Stimulated activated CD4-positive, alpha-beta T cell treated with anti-CD3 and anti-CD28 coated beads, Interleukin-15, amount 100 ng/mL, for 48 hours (primary cell): ENCODE results near the gene RIN3.
A peak's percentile ranks its signal among the peaks of the same experiment; 100 is the strongest.

Source experiments
- DNase-seq, 2 donors: peaks; one replicate each; pipeline ENCODE4 v3.0.0-alpha.2; 2020; ENCODE audit warnings: low read depth in 2 of 2

The RIN3 gene

DNA sequence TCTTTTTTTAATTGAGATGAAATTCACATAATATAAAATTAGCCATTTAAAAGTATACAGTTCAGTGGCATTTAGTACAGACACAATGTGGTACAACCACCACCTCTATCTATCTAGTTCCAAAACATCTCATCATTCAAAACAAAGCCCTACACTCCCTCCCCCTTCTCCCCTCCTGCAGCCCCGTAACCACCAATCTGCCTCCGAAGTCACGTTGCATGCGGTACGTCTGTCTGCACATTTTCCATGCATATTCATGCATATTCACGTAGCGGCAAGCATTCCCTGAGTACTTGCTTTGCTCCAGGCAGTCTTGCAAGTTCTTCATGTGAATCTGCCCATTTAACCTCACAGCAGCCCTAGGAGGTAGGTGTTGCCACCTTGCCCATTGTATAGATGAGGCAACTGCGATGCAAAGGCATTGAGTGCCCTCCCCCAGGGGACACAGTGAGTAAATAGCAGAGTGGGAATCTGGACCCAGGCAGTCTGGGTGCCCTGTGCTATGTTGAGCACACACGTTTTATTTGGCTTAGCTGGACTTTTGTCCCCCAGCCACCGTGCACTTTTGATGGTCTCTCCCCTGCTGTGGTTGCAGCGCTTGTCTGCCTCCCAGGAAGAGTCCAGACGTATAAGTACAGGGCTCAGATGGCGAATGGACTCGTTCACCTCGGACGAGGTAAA, 43.4 kb downstream of the RIN3 start:
- no peak for DNase-seq

DNA sequence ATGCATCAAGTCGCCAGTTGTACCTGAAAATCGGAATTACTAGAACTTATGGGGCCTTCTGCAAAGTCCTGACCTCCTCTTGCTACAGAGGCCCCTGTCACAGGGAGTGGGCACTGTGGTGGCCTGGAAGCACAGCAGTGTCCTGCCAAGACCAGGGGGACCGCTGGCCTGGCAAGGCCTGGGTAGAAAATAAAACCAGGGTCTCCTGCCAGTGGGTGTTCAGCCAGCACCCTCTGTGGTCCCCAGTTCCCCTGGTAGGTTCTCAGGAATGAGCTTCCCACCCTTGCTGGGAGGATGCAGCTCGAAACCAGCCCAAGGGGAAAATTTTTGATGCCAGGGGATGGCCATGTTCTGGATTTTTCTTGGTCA, 43.9 kb downstream of the RIN3 start:
- DNase-seq: no peak

- DNase-seq: no peak
Measured at GRCh38 chr14:92558319-92558718, 44.7 kb downstream of the RIN3 start.

DNA sequence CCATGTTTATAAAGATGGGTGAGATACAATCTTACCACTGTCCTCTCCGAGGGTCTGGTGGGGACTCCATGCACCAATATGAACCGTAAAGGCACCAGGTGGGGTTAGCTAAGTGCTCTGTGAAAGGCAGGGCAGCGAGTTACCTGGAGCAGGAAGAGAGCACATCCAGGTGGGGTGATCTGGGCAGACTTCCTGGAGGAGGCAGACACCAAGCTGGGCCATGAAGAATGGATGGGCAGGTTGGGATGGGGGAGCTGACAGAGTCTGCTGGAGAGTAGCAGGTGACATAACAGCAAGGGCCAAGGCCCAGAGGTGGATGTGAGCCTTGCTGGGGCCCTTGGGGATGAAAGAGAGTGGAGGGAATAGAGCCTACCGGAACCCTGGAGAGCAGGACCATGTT, 45.9 kb downstream of the RIN3 start:
- DNase-seq: no peak

GRCh38 chr14:92560106-92560865, 46.7 kb downstream of the RIN3 start:
- DNase-seq: peak in 1 of 2 donors; percentile 39

DNA sequence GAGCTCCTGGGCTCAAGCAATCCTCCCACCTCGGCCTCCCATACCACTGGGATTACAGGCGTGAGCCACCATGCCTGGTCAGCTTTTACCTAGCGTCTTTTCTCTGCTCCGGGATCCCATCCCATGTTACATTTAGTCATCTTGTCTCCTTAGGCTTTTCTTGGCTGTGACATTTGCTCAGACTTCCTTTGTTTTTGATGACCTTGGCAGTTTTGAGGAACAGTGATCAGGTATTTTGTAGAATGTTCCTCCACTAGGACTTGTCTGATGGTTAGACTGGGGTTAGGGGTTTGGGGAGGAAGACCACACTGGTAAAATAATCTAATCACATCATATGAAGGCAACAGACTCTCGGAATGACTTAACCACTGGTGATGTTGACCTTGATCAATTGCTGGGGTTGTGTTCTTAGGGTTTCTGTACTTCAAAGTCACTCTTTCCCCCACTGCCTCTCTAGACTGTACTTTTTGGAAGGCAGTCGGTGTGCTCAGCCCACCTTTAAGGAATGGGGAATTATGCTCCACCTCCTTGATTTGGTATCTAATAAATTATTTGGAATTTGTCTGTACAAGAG, 48.4 kb downstream of the RIN3 start:
- no peak for DNase-seq

DNA sequence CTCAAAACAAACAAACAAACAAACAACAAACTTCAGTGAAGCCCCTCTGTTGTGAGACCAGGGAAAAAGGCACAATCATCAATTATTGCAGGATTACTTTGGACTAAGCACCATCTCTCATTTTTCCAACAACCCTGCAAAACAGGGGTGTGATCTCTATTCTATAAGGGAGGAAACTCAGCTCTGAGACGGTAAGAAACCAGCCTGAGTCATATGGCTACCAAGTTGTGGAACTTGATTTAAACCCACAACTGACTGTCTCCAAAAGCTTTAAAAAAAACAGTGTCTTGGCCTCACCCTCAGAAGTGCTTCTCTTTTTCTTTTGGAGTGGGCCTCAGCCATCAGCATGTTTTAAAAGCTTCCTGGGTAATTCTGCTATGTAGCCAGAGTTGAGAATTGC, 49.8 kb downstream of the RIN3 start:
- DNase-seq: no peak

GRCh38 chr14:92563765-92564285, 50.2 kb downstream of the RIN3 start:
- no peak for DNase-seq

GRCh38 chr14:92564344-92565039, 50.9 kb downstream of the RIN3 start:
- DNase-seq: no peak

DNA sequence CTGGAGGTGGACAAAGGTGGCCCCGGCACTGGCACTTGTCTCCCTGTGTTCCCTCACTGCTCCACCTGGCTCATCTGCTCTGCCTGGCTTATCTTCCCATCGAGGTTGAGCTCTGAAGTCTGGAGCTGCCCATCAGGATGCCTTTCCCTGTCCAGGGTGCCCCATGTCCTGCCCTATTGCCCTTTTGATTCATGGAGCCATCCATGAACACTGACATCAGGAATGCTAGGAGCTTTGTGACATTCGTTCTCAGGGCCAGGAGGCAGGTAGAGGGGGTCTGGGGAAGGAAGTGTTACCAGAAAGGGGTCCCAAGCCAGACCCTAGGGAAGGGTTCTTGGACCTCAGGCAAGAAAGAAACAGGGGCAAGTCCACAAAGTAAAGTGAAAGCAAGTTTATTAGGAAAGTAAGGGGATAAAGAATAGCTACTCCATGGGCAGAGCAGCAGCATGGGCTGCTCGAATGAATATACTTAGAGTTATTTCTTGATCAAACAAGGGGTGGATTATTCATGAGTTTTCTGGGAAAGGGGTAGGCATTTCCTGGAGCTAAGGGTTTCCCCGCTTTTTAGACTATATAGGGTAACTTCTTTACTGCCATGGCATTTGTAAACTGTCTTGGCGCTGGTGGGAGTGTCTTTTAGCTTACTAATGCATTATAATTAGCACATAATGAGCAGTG, 51.6 kb downstream of the RIN3 start:
- DNase-seq: no peak

DNA sequence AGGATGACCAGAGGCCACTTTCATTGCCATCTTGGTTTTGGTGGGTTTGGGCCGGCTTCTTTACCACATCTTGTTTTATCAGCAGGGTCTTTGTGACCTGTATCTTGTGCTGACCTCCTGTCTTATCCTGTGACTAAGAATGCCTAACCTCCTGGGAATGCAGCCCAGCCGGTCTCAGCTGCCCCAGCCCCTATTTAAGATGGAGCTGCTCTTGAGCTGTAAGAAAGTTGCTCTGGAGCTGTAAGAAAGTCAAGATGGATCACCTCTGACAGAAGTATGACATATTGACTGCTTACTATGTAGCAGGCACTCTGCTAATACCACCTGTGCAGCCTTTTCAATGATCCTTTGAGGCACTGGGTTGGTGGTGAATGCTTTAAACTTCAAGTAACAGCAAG, 52.1 kb downstream of the RIN3 start:
- no peak for DNase-seq

GRCh38 chr14:92567173-92567725, 53.7 kb downstream of the RIN3 start:
- DNase-seq: no peak

GRCh38 chr14:92568621-92569479, 55.3 kb downstream of the RIN3 start:
- no peak for DNase-seq

DNA sequence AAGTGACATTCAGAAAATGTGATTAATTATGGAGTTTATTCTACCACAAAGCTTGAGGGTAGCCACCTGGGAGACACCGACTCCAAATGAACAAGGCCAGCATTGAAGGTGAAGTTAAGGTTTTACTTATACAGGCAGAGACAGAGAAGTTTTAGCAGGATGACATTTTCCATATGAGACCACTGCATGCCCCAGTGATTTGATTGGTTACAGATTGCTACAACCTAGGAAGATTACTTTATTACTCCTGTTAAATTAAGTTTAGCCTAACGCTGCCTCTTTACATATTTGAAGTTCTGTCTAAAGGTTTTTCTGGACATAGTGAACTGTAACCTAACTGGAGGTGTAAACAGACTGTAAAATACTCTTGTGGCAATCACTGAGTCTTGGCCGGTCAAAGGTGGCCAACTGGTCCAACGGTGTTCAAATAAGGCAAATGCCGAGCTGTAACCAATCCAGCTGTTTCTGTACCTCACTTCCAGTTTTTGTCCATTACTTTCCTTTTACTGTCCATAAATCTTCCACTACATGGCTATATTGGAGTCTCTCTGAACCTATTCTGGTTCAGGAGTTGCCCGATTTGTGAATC, 57.2 kb downstream of the RIN3 start:
- no peak for DNase-seq

- DNase-seq: no peak
Measured at GRCh38 chr14:92572050-92572449, 58.5 kb downstream of the RIN3 start.

DNA sequence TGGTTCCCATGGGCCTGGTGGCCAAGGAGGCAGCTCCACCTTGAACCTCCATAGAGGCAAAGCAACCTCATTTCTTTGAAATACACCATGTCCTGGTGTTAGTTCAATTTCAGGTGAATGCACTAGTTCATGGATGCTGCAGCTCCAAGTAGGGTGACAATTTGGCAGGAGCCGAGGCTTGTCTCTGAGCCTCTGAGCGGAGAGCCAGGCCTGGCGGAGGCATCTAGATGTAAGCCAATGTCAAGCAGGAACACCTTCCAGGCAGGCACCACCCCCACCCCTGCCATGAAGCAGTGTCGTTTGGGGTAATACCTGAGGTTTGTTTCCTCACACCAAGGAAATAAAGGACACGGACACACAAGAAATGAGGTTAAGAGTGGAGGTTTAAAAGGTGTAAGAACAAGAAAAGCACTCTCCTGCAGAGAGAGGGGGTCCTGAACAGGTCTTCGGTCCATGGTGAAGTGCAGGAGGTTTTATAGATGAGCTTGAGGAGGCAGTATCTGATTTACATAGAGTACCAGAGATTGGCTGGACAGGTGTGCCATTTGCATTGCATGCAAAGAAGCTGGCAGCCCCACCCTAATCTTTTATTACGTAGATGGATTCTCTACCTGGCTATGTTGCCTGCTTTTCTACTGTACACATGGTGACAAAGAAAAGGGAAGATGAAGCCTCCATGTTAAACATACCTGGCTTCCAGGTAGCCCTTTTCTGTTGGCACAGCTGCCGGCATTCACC, 60.3 kb downstream of the RIN3 start:
- no peak for DNase-seq

GRCh38 chr14:92575061-92575747, 61.6 kb downstream of the RIN3 start:
- no peak for DNase-seq

DNA sequence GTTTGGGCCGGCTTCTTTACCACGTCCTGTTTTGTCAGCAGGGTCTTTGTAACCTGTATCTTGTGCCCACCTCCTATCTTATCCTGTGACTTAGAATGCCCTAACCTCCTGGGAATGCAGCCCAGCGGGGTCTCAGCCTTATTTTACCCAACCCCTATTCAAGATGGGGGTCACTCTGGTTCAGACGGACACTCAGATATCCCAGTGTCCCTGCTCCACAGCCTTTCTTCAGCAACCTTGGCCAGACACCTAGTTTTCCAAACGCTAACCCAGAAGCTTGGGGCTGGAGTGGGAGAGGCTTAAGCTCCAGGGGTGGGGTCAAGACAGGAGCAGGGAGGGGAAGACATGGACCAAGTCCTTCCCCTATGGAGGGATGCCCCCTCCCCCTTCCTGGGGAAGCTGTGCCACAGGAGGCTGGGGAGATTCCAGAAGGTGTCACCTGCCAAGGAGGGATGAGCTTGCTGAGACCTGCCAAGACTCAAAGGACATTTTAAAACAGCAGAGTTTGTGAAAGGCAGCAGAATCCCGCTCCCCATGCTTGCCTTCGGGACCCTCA, 62.2 kb downstream of the RIN3 start:
- no peak for DNase-seq
